Measurements from ENCODE around the gene PRSS2.

The PRSS2 gene

GRCh38 chr7:142801601-142802295, 31.0 kb downstream of the PRSS2 start:
- no peak for DNase-seq (ENCODE audit: low read depth)

- no peak for DNase-seq (ENCODE audit: low read depth)
Observed at GRCh38 chr7:142802301-142802700, 31.5 kb downstream of the PRSS2 start.

GRCh38 chr7:142803901-142804300, 33.1 kb downstream of the PRSS2 start:
- no peak for DNase-seq (ENCODE audit: low read depth)

GRCh38 chr7:142804728-142805207, 34.0 kb downstream of the PRSS2 start:
- DNase-seq (ENCODE audit: low read depth): no peak

GRCh38 chr7:142805350-142806021, 34.7 kb downstream of the PRSS2 start:
- DNase-seq (ENCODE audit: low read depth): no peak

DNA sequence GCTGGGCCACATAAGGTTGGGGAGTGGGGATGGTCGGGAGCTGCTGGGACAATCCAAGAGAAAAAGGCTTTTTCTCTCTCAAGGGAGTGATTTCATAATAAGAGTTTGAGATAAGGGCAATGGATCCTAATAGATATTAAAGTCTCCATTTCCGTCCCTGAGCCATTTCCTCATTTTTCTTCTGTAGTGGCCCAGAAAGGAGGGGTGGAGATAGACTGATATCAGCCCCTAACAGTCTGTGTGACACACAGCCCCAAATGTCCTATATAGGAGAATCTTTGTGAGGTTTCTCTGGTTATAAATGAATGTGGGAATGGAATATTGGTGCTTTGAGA, 35.2 kb downstream of the PRSS2 start:
- DNase-seq (ENCODE audit: low read depth): no peak

DNA sequence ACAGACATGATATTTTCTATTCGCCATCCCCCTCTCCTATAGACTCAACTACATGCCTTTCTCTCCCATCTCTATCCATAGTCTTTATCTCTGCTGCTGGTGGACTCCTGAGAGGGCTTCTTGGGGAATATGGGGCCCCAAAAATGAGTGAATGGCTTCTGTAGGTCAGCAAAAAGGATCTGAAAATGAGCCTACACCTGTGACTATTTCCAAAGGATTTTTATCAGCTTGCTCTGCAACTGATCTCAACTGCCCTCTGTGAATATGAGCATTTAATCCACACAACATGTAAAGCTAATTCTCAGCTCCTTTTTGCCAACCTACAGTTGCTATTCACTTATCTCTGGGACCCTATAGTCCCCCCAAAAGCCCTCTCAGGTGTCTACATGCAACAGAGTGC, 36.2 kb downstream of the PRSS2 start:
- no peak for DNase-seq (ENCODE audit: low read depth)

DNA sequence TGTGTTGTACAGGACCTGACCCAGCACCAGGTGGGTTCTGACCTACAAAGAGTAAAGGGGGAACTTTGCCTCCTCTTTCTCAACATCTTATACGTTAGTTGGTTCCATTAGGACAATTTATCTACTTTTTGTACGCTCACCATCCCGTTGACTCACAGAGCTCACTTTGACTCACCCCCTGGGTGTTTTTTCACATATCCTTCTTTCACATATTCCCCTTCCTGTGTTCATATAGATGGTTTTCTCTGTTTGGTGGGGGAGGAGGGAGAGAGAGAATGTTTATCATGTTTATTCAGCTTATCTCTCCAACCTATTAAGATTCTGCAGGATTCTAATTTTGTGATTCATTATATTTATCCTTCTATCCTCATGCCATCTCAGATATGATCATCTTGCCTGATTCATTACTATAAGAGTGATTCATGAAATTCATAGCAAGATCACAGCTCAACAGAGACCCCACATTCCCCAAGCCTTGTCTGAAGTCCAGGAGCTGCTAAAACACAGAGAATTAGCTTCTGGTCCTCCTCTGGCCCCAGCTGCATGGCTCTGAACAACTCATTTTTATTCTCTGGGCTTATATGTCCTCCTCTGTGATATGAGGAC, 37.2 kb downstream of the PRSS2 start:
- DNase-seq (ENCODE audit: low read depth): no peak

DNA sequence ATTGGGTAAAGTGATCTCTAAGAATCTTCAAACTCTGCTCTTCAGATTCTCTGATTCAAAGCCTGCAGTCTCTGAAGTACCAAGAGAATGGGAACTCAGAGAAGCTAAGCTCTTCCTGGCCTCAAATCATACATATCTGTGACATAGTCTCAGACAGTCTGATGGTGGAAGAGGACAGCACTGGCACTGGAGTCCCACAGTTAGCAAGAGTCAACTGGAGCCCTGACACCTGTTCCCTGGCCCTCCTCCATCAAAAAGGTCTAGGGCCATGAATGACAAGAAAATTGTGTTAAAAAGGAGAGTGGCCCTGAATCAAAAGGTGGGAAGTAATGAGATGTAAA, 37.7 kb downstream of the PRSS2 start:
- no peak for DNase-seq (ENCODE audit: low read depth)

DNA sequence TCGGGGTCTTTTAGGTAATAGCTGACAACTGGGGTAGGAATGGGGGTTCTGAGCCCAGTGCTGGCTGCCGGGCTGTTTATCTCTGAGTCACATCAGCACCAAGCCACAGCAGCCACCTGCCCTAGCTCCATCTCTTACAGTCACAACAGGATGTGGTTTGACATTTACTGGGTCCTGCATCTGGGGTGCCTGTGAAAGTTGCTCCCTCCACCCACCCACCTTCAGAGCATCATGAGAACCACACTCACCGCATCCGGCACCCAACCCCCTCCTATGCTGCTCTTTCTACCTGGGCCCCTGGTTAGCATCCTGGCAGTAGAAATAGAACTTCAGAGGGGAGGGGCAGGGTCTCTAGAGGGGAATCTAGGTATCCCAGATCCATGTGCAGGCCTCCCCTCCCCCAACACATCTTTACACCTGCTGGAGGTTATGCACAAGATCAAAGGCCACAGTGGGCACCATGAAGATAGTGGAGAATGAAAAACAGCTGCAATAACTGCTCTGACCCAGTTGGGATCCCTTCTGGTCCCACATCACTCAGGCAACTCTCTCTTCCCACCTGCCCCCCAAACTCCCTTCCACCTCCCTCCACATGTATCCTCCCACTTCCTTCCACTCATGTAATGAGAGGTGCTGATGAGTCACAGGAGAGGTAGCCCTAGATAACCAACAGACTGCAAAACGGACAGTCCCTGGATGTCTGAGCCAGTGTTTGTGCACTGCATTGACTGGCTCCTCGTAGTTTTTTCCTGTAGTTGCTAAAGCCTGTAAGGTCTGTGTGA, 38.2 kb downstream of the PRSS2 start:
- peak; percentile 87 for DNase-seq (ENCODE audit: low read depth)

- no peak for DNase-seq (ENCODE audit: low read depth)
Observed at GRCh38 chr7:142809671-142810070, 38.9 kb downstream of the PRSS2 start.

- no peak for DNase-seq (ENCODE audit: low read depth)
Observed at GRCh38 chr7:142811154-142811737, 40.5 kb downstream of the PRSS2 start.

DNA sequence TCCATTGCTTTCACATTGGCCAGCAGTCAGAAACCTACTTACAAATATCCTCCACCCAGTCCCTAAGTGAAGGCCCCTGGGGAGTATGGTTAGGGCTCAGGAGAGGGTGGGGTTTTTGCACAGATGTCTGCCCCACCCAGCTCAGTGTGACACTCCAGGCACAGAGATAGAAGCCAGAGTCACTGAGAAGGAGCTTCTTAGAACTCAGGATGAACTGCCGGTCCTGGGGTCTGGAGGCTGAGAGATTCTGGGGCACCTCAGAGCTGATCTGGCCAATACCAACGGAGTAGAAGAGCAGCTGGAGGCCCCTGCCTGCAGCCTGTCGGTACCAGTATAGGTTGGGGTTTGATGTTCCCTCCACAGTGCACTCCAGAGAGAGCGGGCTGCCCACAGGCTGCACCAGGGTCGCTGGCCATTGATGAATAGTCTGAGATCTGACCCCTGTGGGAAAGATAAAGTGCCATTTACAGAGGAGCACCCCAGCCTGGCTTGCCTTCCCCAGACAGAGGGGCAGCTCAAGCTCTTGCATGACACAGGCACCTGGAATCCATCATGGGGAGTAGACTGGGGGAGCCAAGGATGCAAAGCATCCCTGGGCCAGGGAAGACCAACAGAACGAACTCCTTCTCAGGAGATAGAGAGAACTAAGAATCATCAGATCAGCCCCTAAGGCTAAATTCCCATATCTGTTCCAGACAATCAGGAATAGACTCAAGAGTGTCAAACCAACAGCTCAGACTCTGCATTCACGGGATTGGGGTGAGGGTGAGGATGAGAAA, 41.9 kb downstream of the PRSS2 start:
- no peak for DNase-seq (ENCODE audit: low read depth)

- no peak for DNase-seq (ENCODE audit: low read depth)
Observed at GRCh38 chr7:142813226-142813625, 42.5 kb downstream of the PRSS2 start.

- no peak for DNase-seq (ENCODE audit: low read depth)
Observed at GRCh38 chr7:142813699-142814098, 42.9 kb downstream of the PRSS2 start.

DNA sequence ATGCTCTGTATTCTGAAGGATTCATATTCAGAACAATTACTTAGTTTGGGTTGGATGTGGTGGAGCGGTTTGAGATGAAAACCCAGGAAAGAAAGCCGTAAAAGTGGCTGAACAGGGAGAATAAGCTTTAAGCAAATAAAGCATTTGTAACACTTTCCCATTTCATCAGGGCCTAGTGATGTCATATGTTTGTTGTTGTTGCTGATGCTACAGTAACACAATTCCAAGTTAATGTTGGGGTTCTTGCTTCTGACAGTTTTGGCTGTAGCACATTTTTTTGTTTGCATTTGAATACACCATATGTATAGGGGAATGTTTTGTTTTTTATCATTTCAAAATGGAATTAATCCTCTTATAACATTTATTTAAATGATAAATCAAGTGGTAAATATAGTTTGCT, 43.7 kb downstream of the PRSS2 start:
- DNase-seq (ENCODE audit: low read depth): no peak

DNA sequence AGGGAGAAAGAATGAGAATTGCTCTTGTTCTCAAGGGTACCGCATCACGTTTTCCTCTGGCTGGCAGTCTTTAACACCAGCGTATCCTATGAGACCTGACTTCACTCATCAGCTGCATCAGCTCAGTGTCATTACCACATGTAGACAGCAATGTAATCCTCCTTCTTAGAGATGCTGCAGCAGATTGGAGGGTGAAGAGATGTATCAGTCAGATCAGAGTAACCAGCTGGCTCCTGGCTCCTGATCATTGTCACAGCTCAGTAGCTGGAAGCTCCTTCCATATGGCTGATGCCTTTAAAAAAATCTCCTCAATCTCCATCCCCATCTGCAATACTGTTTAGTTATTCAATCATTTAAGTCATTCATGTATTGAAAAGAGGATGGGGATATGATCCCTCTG, 44.4 kb downstream of the PRSS2 start:
- no peak for DNase-seq (ENCODE audit: low read depth)

- no peak for DNase-seq (ENCODE audit: low read depth)
Observed at GRCh38 chr7:142817506-142817905, 46.7 kb downstream of the PRSS2 start.

GRCh38 chr7:142819530-142819929, 48.8 kb downstream of the PRSS2 start:
- no peak for DNase-seq (ENCODE audit: low read depth)

GRCh38 chr7:142822714-142823113, 51.9 kb downstream of the PRSS2 start:
- no peak for DNase-seq (ENCODE audit: low read depth)

Measured in stimulated activated CD8-positive, alpha-beta memory T cell treated with anti-CD3 and anti-CD28 coated beads, Interleukin-12 subunit alpha, Interleukin-12 subunit beta, amount 100 ng/mL, for 4 hours (primary cell).